ENCODE measurements around the gene ASTL.

ASTL gene

DNA sequence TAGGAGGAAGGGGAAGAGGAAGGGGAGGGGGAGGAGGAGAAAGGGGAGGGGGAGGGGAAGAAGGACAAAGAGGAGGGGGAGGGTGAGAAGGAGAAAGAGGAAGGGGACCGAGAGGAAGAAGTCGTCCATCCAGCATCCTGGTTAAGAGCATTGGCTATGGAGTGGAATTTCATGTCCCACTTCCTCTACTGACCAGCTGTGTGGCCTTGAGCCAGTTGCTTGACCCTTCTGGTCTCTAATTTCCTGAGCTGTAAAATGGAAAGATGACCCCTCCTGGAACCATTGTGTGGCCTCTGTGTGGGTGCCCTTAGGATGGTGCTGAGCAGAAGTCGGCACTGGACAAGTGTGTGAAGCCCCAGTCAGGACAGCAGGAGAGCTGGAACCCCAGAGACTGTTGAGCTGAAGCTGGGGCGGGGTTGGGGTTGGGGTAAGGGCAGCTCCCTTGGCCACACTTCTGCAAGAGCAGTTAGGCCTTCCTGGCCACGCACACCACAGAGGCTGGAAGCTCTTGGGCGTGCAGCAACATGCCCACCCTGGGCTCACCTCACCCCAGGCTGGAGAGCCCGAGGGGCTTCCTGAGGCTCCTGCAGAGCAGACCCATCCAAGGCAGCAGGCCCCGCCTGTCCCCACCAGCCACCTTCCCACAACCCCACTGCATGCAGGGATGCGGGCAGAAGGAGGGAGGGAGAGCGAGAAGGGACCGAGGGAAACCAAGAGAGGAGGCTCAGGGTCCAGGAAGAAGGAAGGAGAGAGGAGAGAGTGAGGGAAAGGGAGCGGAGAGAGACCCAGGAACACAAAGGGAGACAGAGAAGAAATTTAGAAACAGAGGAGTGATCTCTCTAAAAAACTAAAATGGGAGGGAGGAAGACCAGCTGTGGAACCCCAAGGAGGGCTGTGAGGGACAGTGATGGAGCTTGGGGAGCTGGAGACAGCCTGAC is 38.2 kb downstream of the ASTL start:
- Histone ChIP-seq H4K20me1 (ENCODE audit: insufficient read depth, low read length) (no peaks in the 10 kb centered on the region), H3K9me3 (replicated peaks; ENCODE audit: insufficient read depth, low read length) (no peaks in the 10 kb centered on the region), H3K36me3 (replicated peaks; ENCODE audit: insufficient read depth, low read length) (no peaks in the 10 kb centered on the region), H3K27me3 (replicated peaks; ENCODE audit: insufficient read depth, low read length) (no peaks in the 10 kb centered on the region; the same call in 1 of the 2 replicates), H2AFZ (ENCODE audit: low read length) (no peak overlapping the region), H3K79me2 (ENCODE audit: low read length) (no peaks in the 10 kb centered on the region), H3K27ac (ENCODE audit: low read length) (no peak overlapping the region), H3F3A (ENCODE audit: insufficient read depth, low read length) (no peaks in the 10 kb centered on the region), H3K4me3 (ENCODE audit: low read length) (no peak overlapping the region), H3K4me2 (ENCODE audit: low read depth, low read length) (no peak overlapping the region), H3K4me1 (ENCODE audit: low read length) (no peaks in the 10 kb centered on the region), H3K9me2 (replicated peaks; ENCODE audit: insufficient read depth, low read length) (no peaks in the 10 kb centered on the region), H3K9ac (ENCODE audit: low read length) (no peak overlapping the region)
- DNase-seq: no peak
- TF ChIP-seq, protein P1, sequence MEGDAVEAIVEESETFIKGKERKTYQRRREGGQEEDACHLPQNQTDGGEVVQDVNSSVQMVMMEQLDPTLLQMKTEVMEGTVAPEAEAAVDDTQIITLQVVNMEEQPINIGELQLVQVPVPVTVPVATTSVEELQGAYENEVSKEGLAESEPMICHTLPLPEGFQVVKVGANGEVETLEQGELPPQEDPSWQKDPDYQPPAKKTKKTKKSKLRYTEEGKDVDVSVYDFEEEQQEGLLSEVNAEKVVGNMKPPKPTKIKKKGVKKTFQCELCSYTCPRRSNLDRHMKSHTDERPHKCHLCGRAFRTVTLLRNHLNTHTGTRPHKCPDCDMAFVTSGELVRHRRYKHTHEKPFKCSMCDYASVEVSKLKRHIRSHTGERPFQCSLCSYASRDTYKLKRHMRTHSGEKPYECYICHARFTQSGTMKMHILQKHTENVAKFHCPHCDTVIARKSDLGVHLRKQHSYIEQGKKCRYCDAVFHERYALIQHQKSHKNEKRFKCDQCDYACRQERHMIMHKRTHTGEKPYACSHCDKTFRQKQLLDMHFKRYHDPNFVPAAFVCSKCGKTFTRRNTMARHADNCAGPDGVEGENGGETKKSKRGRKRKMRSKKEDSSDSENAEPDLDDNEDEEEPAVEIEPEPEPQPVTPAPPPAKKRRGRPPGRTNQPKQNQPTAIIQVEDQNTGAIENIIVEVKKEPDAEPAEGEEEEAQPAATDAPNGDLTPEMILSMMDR (IDR thresholded peaks at IDR 0.05; ENCODE audit: low read length): no peak
- no peak for TF ChIP-seq EZH2phosphoT487 (IDR thresholded peaks at IDR 0.05; ENCODE audit: low read length)
- no peak for TF ChIP-seq EZH2 (optimal IDR thresholded peaks at IDR 0.05; ENCODE audit: low read depth, low read length)

DNA sequence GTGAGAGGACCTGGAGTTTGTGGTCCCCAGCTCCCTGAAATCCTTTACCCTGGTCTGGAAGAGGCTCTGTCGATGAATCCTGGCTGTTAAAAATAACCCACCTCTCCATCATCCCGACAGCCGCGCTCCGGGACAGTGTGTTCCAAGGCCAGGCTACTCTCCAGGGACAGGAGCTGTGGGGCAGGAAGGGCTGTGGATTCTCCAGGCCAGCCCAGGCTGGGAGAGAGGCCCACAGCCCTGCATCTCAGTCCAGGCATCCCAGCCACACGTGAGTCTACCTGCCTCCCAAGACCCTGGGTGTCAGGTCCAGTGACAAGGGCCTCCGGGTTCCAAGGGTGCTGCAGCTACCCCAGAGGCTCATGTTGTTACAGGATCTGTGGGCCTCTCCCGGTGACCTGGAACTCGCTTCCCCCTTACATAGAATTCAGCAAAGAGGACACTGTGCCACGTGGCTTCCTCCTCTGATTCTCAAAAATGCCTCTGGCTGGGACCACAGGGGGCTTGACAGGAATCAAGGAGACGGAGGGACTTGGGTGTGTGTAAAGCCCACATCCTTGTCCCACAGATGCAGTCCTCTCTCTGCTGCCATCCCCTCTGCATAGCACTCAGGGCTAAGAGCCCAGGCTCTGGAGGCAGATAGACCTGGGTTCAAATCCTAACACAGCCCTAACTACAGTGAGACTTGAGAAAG is 39.3 kb downstream of the ASTL start:
- no peak overlapping the region for H3K27ac ChIP-seq (ENCODE audit: low read length)
- H4K20me1 ChIP-seq (ENCODE audit: insufficient read depth, low read length): no peaks in the 10 kb centered on the region
- DNase-seq: no peak
- H2AFZ ChIP-seq (ENCODE audit: low read length): no peak overlapping the region
- no peak overlapping the region for H3K9ac ChIP-seq (ENCODE audit: low read length)
- H3F3A ChIP-seq (ENCODE audit: insufficient read depth, low read length): no peaks in the 10 kb centered on the region
- H3K36me3 ChIP-seq (replicated peaks; ENCODE audit: insufficient read depth, low read length): no peaks in the 10 kb centered on the region
- H3K4me1 ChIP-seq (ENCODE audit: low read length): no peaks in the 10 kb centered on the region
- H3K27me3 ChIP-seq (replicated peaks; ENCODE audit: insufficient read depth, low read length): no peaks in the 10 kb centered on the region; the same call in 1 of the 2 replicates
- no peaks in the 10 kb centered on the region for H3K9me3 ChIP-seq (replicated peaks; ENCODE audit: insufficient read depth, low read length)
- no peak overlapping the region for H3K4me3 ChIP-seq (ENCODE audit: low read length)
- TF ChIP-seq, protein P1 (IDR thresholded peaks at IDR 0.05; ENCODE audit: low read length): no peak
- TF ChIP-seq EZH2 (optimal IDR thresholded peaks at IDR 0.05; ENCODE audit: low read depth, low read length) (no peak), EZH2phosphoT487 (IDR thresholded peaks at IDR 0.05; ENCODE audit: low read length) (no peak)
- no peak overlapping the region for H3K4me2 ChIP-seq (ENCODE audit: low read depth, low read length)
- H3K9me2 ChIP-seq (replicated peaks; ENCODE audit: insufficient read depth, low read length): no peaks in the 10 kb centered on the region
- no peaks in the 10 kb centered on the region for H3K79me2 ChIP-seq (ENCODE audit: low read length)

DNA sequence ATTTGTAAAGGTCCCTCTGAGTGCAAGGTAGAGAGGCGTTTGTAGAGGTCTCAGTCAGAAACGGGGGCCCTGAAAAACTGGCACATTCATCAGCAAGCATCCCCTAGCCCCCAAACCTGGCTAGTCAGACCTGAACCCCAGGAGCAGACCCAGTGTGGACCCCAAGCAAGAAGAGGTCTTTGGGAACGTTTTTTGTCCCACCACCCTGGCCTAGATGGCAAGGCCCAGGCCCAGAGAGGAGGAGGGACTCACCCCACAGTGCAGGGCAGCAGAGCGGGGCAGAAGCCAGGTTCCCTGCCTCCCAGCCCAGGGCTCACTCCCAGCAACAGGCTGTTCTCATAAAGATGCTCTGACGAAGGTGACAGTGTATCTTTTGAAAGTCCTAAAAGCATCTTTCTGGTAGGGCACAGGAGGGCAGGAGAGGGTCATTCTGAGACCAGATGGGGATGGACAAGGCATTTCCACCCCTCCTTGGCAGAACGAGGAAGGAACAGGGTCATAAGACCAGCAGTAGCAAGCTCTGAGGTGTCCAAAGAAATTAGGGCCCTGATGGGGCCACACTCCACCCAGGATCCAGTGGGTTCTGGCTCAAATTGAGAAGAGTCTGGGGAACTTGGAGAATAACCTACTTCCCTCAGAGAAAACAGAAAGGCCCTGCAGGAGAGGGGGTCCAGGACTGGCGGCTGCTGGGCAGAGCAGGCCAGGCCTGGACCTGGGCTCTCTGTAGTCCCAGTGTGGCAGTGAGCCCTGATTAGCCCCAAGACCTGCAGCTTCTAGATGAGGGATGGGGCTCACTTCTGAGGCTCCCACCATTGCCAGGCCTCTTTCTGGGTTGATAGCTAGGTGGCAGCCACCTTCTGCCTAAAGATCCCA is 40.1 kb downstream of the ASTL start:
- H3K27ac ChIP-seq (ENCODE audit: low read length): no peak overlapping the region
- H3K4me3 ChIP-seq (ENCODE audit: low read length): no peak overlapping the region
- no peaks in the 10 kb centered on the region for H4K20me1 ChIP-seq (ENCODE audit: insufficient read depth, low read length)
- H3K9me3 ChIP-seq (replicated peaks; ENCODE audit: insufficient read depth, low read length): no peaks in the 10 kb centered on the region
- no peaks in the 10 kb centered on the region for H3F3A ChIP-seq (ENCODE audit: insufficient read depth, low read length)
- TF ChIP-seq, protein P1 (IDR thresholded peaks at IDR 0.05; ENCODE audit: low read length): no peak
- TF ChIP-seq EZH2phosphoT487 (IDR thresholded peaks at IDR 0.05; ENCODE audit: low read length) (no peak), EZH2 (optimal IDR thresholded peaks at IDR 0.05; ENCODE audit: low read depth, low read length) (no peak)
- H3K79me2 ChIP-seq (ENCODE audit: low read length): no peaks in the 10 kb centered on the region
- no peak for DNase-seq
- H3K4me2 ChIP-seq (ENCODE audit: low read depth, low read length): no peak overlapping the region
- H3K27me3 ChIP-seq (replicated peaks; ENCODE audit: insufficient read depth, low read length): no peaks in the 10 kb centered on the region; the same call in 1 of the 2 replicates
- no peak overlapping the region for H2AFZ ChIP-seq (ENCODE audit: low read length)
- no peak overlapping the region for H3K9ac ChIP-seq (ENCODE audit: low read length)
- no peaks in the 10 kb centered on the region for H3K9me2 ChIP-seq (replicated peaks; ENCODE audit: insufficient read depth, low read length)
- H3K4me1 ChIP-seq (ENCODE audit: low read length): no peaks in the 10 kb centered on the region
- H3K36me3 ChIP-seq (replicated peaks; ENCODE audit: insufficient read depth, low read length): no peaks in the 10 kb centered on the region
